Fibroblast of skin of abdomen (primary cell): Measurements from ENCODE around the gene PKNOX2. TPM values are rescaled to one million over a fixed set of nuclear protein-coding genes. Genes with fewer than 3 reads are reported as not detected.
A peak's percentile ranks its signal among the peaks of the same experiment; 100 is the strongest.

ENCODE experiments used
- DNase-seq: peaks from one replicate; pipeline ENCODE4 v3.0.0-alpha.2; 2013
- polyA plus RNA-seq, 2 experiments: library from polyadenylated mRNA; unstranded; fragments of 120-200 nt; gene quantifications; one replicate each; pipeline ENCODE4 v1.2.1, GENCODE V29; 2013; ENCODE audit not compliant: insufficient read length in 2 of 2

Gene PKNOX2
- polyA plus RNA-seq (2013, experiment 1 of 2; ENCODE audit: insufficient read length), result 4.0 TPM
- 4.4 TPM for polyA plus RNA-seq (2013, experiment 2 of 2; ENCODE audit: insufficient read length)

- DNase-seq, result peak; percentile 44
Measured at GRCh38 chr11:125164422-125165110, at the start of gene PKNOX2. Gene PKNOX2 (plus strand): TSS chr11:125164751. CDS start chr11:125351306, 186,555 bp downstream.

DNA sequence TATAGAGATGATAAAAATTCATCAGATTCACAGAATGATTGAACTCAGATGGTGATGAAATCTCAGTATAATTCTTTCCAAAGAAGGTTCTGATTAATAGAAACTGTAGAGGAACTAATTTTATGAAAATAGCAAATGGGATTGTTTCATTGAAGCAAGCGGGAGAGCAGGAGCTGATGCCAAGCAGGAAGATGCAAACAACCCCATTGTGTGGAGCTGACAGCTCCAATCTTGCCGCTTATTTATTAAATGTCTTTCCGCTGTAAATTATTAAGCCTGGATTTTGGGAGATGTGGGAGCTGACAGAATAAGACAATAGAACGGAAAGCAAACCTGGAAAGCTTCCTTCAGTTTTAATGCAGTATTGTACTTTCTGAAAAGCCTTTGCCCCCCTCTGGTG is 47.1 kb upstream of the PKNOX2 start:
- DNase-seq, result no peak

GRCh38 chr11:125123194-125123946 is 41.2 kb upstream of the PKNOX2 start:
- DNase-seq, result no peak

DNA sequence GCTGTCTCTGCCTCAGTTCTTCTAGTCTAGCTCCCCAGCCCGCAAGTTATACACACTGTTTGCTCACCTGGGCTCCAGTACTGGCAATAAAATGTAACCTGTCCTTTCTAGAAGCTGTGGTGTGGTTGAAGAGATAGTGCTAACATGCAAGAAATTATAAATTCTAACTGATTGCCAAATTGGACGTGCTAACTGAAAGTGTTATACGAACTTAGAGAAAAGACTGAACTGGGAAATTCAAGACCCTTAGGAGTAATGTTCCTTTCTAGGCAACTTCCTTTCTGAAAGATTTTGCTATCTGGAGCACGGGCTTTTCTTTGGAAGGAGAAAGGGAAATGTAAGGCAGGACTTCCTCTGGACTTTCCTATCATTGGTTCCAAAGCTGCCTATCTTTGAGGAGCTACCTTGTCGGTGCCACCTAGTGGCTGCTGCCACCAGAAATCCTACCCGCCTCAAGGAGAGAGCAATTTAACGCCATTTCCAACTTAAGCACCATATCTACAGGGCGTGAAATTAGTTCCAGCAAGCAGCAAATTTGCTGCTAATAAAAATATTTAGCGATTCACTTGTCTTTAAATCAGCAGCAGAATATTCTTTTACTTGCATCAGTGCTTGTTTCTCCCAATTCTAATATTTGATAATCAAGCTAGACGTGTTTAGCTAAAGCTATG is 40.5 kb upstream of the PKNOX2 start:
- DNase-seq, result peak; percentile 40

- DNase-seq, result no peak
Measured at GRCh38 chr11:125124618-125124992, 39.9 kb upstream of the PKNOX2 start.

DNA sequence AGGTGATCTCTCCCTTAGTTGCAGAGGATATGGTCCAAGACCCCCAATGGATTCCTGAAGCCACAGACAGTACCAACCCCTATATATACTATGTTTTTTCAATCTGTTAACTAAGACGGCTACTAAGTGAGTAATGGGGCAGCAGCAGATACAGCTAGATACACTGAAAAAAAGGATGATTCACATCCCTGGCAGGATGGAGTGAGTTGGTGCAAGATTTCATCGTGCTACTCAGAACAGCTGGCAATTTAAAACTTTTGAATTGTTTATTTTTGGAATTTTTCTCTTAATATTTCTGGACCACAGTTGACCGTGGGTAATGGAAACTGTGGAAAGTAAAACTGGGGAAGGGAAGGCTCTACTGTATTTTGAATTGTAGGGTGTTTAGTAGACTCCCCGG is 36.1 kb upstream of the PKNOX2 start:
- peak; percentile 72 for DNase-seq

- no peak for DNase-seq
Measured at GRCh38 chr11:125129316-125129993, 35.1 kb upstream of the PKNOX2 start.

DNA sequence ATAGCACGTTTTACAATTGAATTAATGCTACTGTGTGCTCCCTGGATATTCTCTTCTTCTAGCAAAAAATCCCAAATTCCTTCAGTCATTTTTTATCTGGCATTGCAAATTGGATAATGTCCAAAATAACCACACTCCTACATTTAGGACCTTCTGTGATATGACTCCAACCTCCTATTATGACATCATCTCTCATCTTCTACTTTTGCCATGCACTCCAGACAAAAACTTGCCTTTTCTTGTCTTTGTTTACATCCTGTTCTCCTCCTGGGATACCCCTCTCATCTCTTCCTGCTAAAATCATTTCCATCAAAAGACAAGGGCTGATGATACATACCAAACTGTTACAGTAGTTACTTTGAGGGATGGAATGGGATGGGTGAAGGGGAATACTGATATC is 32.5 kb upstream of the PKNOX2 start:
- no peak for DNase-seq

DNA sequence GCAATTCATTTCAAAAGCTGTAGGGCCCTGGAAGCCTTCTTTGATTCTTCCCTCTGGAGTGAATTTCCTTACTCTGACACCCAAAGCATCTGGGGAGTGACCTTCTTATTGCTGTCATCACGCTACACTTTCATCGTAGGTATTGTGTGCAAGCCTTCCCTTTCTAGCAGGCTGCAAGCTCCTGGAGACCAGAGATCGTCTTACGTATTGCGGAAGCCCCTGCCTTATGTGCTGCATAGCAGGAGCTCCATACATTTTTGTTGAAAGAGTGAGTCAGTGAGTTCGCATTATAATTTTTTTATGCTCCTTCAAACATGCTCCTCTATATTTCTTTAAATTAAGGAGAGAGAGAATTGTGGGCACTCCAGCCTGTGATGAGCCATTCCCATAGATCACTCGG is 32.0 kb upstream of the PKNOX2 start:
- peak; percentile 69 for DNase-seq

- DNase-seq, result no peak
Measured at GRCh38 chr11:125136001-125136400, 28.6 kb upstream of the PKNOX2 start.

DNA sequence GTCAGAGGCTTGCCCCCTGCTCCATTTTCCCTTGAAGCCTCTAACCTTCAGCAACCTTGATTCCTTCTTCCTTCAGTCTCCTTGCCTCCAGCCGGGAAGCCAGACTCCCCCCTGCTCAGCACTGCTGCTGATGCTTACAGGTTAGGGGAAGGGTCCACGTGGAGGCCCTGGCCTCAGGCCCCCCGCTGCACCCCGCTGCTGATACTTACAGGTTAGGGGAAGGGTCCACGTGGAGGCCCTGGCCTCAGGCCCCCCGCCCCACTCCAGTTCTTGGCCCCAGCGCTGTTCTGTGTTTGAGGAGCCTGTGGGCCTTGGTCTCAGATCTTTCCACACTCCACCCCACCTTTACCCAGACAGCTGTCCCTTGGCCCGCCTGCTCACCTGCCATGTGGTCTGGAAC is 25.6 kb upstream of the PKNOX2 start:
- no peak for DNase-seq

GRCh38 chr11:125139778-125140177 is 24.8 kb upstream of the PKNOX2 start:
- no peak for DNase-seq

DNA sequence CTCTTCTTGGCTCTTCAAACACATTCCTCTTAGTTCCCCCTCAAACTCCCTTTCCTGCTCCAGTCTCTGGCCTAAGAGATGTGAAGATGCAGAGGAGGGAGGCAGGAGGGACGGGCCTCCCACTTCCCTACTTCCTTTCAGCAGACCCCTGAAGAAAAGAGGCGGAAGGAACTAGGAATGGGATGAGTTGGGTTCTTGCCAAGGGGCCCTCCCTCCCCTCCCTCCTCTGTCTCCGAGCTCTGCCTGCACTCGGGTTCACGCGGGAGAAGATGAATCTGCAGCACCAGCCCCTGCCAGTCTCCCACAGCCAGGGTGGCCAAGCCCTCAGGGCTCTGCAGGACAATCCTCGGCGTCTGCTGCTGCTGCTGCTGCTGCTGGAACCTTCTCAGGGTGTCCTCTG is 24.3 kb upstream of the PKNOX2 start:
- no peak for DNase-seq

- no peak for DNase-seq
Measured at GRCh38 chr11:125141178-125141577, 23.4 kb upstream of the PKNOX2 start.

DNA sequence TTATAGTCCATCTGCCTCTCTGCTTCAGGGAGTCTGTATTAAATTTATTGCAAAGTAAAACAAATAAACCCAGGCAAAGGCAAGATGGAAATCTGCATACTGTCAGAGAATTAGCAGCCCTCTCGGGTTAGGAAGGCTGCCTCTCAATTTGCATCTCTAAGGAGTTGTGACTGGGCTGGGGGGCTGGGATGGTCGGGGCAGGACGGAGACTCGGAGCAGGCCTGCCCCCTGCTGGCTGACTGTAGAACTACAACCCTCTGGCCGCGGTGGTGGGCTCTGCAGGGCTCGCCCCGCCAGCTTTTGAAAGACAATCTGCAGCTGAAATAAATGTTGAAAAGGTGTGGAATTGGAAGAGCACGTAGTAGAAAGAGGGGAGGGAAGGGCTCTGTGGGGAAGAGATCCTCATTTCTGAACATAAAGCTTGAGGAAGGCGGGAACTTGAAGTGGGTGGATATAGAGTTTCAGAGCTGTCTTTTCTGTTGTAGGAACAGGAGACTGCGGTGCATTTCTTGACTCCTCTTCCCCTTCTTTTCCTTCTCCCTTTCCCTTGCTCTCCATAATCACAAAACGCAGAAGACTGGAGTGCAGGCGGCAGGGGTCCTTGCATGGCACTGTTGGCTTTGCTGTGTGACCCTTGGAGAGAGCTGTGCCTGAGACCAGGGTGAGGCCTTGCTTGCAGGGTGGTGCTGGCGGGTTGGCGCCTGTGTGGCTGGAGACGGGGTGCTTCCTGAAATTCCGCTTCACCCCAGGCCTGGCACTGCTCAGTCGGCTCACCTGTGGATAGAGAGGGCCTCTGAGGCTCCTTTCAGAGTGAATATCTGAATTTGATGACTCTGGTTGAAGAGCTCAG is 22.6 kb upstream of the PKNOX2 start:
- peak; percentile 28 for DNase-seq

DNA sequence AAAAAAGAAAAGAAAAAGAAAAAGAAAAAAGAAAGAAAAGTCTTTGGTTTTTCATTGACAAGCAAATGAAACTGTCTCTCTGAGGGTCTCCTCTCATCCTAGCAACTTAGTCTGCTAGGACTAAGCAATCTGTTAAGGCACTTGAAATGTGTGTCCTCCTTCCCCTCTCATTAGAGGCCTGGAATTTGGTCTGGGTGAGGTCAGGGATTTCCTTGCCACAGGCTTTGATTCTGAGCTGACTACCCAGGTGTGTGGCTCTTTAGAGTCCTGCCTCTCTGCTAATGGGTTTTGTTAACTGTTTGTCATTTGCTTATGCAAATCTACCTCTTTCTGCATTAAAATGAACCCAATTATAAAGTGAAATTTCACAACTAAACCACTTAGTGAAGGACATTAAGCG is 18.3 kb upstream of the PKNOX2 start:
- no peak for DNase-seq

GRCh38 chr11:125147280-125147679 is 17.3 kb upstream of the PKNOX2 start:
- no peak for DNase-seq

DNA sequence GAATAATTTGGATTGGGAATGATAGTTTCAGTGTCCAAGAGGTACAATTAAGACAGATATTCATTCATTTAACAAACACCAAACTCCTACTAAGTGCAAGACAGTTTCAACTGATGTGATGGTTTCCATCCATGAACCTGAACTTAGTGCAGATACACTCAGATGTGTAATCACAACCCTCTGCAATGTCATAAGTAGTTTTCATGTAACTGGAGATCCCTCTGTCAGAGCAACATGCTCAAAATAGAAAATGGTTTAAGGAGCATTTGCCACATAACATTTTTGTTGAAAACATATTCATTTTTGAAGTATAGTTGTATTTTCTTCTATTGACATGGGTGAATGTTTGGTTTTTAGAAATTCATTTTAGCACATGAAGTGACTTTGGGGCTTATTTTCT is 16.5 kb upstream of the PKNOX2 start:
- DNase-seq, result no peak

GRCh38 chr11:125148743-125149142 is 15.8 kb upstream of the PKNOX2 start:
- no peak for DNase-seq

DNA sequence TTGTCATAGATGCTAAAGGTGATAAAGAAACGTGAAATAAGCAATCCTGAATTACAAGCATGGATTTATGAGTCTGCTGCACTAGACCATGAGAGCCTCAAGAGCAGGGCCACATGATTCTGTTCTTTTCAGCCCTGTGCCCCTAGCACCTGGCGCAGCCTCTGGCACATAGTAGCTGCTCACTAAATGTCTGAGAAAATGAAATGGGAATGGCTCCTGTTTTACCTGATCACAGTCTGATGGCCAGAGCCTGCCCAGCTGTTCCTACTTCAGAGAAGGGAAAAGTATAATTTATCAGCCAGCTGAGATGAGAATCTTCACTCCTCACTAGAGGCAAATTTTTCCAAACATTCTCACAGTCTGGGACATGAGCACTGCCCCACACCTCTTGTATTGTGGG is 10.7 kb upstream of the PKNOX2 start:
- no peak for DNase-seq

DNA sequence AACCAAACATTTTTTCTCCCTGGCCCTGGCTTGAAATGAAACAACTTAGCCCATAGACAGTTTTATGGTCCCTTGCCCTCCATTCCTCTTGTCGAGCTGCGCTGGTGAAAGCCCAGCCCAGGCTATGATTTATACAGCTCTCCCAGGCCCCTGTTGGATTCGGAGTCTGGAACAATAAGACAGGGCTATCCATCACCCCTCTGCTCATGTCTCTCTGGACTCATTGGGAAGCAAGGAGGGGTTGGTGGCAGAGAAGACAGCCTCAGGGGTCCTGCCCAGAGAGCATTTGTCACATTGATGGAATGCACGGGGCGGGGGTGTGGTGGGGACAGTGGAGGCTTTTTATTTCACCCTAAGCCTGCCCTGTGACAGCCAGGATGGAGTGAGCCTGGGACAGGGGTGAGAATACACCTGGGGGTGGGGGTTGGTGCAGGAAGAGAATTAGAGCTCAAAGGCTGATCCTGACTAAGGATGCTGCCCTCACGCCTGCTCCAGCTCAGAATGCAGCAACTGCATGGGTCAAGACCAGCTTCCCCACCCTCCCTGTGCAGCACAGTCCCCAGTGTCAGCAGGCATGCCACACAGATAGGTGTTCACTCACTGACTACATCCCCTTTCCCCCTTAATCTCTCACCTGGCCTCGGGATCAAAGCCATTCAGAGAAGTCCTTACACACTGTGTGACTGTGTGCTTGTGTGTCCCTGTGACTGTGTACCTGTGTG is 10.0 kb upstream of the PKNOX2 start:
- DNase-seq, result no peak
